SK-MEL-5 (cell line): ENCODE data around the gene DMXL1. TPM values are rescaled to one million over a fixed set of nuclear protein-coding genes. Genes with fewer than 3 reads are reported as not detected.

Experiments used
- DNase-seq: peaks from one replicate; pipeline ENCODE4 v3.0.0-alpha.2; 2016; ENCODE audit warnings: low read depth, low spot score
- in situ Hi-C: cut with HindIII; loops from 2 replicates; pipeline ENCODE4 v1.10.0; 2016; ENCODE audit warnings: low sequenced_read_pairs, high pct_unique_total_duplicates, low pct_unique_long_range_greater_than_20kb
- total RNA-seq: library from RNA; depleted of rRNA; stranded (reverse); fragments of >200 nt; shearing (Covaris generic); gene quantifications from 2 replicates; pipeline ENCODE4 v1.2.3, GENCODE V29; 2014

DMXL1 gene
- total RNA-seq, 1 experiment from 2014 or later: 34.3 TPM

DNA sequence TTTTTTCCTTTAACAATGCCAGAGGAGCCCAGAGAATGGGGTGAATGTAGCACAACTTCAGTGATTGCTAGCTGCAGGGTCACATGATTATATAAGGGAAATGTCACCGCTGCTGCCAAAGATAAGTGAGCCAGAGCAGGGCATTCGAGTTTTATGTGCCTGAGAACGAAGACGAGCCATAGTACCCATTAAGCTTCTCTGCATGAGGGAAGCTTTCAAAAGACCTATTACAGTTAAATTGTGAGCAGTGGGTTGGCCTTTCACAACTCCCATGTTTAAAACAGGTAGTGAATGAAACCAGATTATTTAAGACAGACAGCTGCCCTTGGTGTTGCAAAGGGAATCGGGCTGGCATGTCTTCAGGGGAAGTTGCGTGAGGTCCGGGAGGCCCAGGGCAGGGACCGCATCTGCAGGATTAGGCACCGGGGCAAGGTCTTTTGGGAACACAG is 202.5 kb downstream of the DMXL1 start:
- in situ Hi-C loops: no loop called here
- no peak for DNase-seq

DNA sequence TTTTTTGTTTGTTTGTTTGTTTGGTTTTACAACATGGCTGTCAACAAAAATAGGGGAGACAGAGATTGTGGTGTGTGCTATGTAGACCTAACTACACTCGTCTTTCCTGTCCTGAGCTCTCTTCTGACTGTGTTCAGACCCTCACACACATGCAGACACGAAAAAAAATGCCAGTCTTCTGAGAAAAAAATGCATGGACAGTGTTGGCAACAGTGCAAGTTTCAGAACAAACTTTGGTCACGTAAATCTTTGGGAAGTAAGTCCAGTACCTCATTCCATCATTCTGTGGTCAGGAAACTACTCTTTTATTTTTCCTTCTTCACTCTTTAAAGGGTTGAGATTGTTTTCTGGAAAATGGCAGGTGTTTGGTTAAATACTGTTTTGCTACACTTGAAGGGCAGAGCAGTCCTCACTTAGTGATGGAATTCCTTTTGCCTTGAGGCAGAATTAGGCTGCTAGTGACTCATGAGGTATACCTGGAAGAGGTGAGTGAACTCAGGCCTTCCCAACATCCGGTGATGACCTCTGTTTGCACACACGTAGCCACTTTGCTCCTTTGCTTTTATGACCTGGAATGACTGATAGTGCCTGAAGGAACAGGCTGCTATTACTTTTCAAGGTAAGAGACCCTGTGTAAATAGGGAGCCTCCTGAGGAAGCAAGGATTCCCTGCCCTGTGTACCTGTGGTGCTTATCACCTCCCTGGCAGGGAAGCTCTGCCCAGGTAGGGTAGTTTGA is 203.3 kb downstream of the DMXL1 start:
- in situ Hi-C loops: no loop called here
- DNase-seq: no peak

DNA sequence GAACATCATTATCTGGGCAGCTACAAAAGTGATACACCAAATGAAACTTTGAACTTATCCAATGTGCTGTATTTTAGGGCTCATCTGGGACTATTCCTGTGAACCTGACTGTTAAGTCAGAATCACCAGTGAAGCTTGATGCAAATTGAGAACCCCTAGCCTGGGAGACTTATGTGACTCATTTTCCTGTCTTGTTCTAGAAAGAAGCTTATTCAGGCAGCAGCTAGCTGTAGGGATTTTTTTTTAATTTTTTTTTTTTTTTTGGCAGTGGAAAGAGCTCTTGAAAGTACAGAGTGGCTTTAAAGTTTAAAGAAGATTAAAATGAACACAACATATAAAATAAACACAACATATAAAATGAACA is 203.9 kb downstream of the DMXL1 start:
- DNase-seq: no peak

DNA sequence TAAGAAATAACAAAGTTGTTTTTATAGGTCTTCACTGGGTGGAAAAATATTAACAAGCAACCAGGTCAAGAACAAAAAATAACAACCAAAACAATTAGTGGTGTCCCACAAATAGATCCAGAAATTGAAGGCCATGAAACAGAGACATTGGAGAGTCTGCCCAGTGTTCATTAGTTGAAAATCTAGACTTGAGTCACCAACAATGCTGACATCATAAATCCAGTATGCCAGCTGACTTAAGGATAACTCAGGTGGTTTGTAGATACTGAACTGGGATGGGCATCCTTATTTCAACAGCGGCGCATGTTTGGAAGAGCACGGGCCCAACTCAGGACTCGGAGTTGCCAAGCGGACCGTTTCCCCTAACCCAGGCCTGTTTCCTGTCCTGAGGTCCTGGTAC is 204.3 kb downstream of the DMXL1 start:
- no peak for DNase-seq
- in situ Hi-C loops: no loop called here

More for the DNA sequence above, 203.9 kb downstream of the DMXL1 start:
- in situ Hi-C loops: no loop called here

DNA sequence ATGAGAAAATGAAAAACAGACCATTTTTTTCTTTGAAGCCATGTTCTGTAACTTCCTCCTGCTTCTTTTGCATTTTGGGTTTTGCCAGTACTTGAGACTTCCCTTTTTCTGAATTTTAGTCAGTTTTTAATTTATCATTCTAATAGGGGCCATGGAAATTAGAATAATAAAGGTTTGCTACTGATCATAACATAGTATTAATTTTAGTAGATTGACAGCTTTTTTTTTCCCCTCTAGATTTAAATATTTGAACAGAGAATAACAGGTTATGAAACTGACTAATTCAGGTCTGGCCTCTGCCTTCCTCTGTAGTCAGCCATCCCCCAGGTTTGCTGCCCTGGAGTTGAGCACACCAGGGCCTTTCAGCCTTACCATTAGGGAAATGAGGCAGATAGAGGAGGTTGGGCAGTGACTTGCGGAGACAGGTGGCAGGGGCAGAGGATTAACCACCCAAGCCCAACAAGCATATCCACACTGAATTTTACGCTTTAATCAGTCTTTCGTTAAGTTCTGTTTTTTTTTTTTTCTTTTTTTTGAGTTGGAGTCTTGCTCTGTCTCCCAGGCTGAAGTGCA is 204.8 kb downstream of the DMXL1 start:
- in situ Hi-C loops: no loop called here
- no peak for DNase-seq

DNA sequence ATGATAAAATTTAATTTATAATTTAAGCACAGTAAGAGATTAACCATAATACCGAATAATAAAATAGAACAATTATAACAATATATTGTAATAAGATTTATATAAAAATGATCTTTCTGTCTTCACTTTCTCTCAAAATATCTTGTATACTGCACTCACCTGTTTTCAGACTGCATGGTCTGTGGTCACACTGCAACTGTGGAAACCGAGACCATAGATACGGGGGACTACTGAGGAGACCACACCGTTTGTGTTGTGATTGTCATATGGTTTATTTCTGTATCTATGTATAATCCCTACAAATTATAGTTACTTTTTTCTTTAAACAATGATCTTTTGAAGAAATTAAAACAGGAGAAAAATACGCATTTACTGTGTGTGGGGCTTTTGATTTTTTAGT is 206.1 kb downstream of the DMXL1 start:
- in situ Hi-C loops: no loop called here
- DNase-seq: no peak

DNA sequence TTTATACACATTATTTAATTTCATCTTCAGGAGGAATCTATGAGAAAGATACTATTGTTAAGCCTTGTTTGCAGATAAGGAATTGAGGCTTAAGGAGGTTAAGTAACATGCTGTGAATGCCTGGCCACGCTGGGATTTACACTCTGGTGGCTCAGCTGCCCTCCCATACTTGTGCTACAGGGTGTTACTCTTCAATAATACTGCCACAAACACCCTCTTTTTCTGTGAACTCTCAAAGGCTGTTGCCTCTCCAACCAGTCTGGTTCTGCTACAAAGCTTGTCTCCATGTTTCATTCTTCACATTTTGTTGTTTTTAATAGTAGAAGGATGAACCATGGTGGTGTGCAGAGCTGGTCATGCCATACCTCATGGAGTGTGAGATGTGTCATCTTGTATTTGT is 208.2 kb downstream of the DMXL1 start:
- DNase-seq: no peak
- in situ Hi-C loops: no loop called here

DNA sequence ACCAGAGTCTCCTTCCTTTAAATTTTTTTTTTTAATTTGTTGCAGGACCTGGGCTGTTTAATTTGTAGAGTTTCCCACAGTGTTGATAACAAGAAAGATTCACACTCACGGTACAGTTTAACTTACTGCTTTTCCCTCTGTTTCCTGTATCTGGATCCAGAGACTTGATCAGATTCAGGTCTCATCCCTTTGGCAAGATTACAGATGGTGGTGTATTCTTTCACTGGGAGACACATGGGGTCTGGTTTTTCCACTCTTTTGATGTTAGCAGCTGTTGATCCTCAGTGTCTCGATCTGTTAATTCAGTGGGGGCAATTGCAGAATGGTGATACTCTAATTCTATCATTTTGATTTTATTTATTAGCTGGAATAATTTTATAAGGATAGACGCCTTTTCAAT is 209.5 kb downstream of the DMXL1 start:
- no peak for DNase-seq
- in situ Hi-C loops: no loop called here

DNA sequence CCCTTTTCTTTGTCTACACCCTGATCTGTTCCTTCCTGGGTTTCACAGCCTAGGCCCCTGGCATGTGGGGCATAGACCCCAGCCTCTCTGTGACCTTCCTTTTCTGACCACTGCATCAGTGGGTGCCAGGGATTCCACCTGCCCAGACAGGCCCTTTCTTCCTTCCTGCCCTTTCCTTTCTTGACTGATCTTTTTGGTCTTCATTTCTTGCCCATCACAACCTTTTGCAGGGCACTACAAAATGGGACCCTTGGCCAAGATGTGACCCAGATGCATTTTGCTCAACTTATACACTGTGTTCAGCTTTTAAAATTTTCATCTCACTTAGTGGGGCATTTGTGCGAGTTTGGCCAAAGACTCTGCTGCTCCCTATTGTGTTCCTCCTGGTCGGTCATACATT is 211.7 kb downstream of the DMXL1 start:
- in situ Hi-C loops: no loop called here
- no peak for DNase-seq

DNA sequence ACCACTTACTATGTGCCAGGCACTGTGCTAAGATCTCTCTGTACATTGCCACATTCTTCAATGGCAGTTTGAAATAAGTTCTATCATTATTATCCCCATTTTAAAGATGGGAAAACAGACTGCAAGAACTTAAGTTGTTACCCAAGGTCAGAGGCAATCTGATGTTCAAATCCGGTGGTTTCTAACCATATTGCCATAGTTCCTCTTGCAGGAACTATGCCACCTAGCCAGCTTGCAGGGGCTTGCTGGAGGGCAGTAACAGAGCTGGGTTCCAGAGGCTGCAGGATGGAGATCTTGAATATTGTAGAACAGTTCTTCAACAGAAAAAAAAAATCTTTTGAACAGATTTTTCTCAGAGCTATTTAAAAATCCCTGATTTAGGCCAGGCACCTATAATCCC is 213.1 kb downstream of the DMXL1 start:
- DNase-seq: no peak

DNA sequence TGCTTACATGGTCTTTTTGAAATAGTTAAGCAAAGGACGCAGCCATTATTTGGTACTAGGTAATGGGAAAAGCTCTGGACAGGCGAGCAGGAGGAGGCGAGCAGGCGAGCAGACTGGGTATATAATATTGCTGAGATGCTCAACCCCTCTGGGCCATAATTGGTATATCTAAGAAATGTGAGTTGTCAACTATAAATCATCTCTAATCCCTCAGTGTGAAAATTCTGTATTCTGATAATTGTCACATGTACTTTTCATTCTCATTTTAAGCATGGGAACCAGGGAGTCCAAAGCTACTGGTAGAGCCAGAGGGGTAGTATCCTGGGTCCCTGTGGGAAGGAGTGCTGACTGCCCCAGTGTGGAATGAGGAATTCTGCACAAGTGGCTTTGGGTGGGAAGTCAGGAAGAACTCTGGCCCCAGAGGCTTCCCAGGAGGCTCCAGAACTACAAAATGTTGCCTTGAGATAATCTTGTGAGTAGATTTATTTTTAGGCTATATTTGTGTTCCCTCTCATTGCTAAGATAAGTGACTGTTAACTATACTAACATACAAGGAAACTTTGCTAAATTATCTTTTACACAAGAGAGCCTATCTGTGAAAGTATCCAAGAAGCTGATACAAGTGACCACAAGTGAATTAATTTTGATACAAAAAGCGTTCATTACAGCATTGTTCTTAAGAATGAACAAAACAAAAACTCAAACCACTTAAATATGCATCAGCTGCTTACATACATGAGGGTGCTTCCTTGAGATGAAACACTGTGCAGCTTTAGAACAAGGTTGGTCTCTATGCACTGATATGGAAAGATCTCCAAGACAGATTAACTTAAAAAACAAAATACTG is 214.4 kb downstream of the DMXL1 start:
- in situ Hi-C loops: no loop called here
- DNase-seq: no peak

More for the DNA sequence above, 213.1 kb downstream of the DMXL1 start:
- in situ Hi-C loops: no loop called here

DNA sequence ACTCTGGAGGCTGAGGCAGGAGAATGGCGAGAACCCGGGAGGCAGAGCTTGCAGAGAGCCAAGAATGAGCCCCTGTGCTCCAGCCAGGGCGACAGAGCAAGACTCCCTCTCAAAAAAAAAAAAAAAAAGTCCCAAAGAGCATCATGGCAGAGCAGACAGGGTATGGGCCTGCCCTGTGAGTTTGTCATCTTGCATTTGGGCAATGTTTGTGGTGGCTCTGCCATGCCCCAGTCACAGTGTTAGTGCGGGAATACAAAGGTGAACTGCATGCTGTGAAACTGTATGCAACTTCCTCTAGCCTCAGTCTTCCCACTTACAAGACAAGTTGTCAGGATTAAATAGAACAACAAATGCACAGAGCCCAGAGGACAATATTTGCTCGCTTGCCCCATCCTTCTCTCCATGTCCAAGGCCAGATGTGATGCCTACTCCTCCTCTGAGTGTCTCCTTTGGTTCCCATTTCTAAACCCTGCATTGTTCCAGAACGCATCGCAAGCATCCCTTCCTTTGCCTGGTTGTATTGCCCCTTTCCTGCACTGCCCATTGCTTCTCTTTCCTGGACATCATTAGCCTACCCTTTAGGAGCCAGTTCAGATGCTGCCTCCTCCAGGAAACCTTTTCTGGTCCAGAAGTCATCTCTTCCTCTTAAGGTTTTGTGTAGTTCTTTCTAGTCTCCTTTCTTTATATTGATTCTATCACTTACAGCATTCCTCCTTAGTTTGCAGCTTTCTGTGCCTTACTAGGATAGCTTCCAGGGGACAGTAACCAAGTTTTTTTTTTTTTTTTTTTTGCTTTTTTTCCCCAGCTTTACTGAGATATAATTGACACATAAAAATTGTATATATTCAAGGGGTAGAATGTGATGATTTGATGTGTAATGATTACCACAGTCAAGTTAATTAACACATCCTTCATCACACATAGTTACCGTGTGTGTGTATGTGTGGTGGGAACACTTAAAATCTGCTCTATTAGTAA is 215.9 kb downstream of the DMXL1 start:
- DNase-seq: no peak
- in situ Hi-C loops: no loop called here

DNA sequence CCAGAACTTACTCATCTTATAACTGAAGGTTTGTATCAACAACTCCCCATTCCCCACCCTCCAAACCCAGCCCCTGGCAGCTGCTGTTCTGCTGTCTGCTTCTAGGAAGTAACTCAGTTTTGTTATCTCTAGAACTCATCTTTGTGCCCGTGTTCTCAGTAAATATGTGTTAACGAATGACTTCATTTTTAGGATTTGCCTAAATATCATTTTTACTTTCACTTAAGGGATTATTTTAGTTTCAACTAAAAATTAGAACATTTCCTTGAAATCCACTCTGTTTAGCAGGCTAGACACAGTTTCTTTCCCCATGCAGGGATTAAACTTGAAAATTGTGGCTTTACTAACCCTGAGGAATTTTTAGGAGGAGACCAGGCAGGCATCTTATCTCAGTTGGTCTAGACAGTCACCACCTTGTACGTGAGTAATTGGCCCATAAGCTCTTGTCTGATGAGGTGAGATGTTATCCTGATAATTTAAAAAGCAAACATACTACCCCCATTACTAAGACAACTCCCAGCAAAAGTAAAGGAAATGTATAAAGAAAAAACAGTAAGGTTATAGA is 216.7 kb downstream of the DMXL1 start:
- in situ Hi-C loops: no loop called here
- no peak for DNase-seq

DNA sequence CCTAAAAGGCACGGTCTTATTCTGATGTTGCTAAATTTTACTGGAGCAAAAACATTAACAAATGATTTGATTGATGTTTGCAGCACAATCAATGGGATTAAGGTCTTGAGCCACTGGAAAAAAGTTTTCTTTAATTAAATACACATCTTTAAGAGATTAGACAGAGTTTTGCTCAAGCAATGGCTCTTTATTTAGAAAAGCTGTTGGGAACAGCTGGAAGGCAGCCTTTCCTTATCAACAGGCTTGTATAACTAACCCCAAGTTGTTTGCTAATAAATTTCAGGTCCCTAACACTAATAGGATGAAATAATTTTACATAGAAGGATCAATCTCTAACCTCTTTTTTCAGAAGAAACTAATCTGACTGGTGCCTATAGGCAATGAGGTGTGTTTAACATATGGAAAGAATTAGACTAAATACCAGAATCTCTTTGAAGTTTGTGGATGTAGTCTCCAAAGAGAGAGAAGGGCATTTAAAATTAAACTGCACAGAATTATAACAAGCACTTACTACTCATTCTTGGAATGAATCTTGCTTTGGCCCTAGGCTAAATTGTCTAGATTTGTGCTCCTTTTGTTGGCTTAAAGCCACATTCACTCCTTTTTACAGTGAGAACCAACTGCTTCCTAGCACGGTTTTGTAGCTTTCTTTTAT is 217.6 kb downstream of the DMXL1 start:
- in situ Hi-C loops: no loop called here

DNA sequence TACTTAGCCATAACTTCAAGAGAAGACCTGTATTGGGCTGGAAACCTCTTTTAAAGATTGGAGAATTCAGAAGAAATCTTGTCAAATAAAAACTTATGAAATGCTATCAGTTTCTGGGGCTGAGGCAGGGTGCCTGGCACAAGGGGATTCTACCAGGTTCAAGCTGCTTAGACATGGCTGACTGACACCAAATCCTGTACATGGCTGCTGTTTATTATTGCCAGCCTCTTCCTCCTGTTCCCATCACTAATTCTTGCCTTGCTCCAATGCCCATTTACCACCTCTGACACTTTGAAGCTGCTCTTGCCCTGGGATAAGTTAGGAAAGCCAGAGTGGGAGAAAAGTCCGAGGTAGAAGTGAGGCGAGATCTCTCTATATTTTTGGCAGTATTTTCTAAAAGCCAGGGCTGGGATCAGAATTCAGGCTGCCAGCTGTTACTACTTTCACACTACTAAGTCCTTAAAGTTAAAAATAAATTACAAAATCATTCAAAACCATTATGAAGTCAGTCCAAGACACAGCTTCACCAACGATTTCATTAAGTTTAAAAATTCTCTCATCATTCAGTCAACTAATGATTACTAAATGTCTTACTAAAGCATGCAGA is 218.7 kb downstream of the DMXL1 start:
- no peak for DNase-seq
- in situ Hi-C loops: no loop called here

More for the DNA sequence above, 217.6 kb downstream of the DMXL1 start:
- no peak for DNase-seq

DNA sequence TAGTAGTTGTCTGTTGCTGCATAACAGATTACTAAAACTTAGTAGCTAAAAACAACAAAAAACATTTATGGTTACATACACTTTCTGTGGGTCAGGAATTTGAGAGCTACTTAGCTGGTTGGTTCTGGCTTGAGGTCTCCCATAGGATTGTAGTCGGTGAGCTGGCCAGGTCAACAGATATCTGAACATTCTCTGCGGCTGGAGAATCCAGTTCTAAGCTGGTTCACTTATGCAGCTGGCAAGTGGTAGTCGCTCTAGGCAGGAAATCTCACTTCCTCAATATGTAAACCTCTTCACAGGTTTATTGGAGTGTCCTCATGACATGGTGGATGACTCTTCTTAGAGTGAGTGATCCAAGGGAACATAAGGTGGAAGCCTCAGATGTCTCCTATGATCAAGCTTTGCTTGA is 219.3 kb downstream of the DMXL1 start:
- no peak for DNase-seq
- in situ Hi-C loops: no loop called here
